Activated T-helper 1 cell treated with Interleukin-2 at 50 U/mL for 16 hours (primary cell): ENCODE data around the gene LZTR1.
"Not testable (repeated sequence)": the region's sequence is repeated elsewhere in the genome, so short reads cannot be mapped to it uniquely, and the experiment has no call there.

Source experiments
- DNase-seq: peaks from one replicate; pipeline ENCODE4 v3.0.0-alpha.2; 2020; ENCODE audit warnings: low read depth

Gene LZTR1

DNA sequence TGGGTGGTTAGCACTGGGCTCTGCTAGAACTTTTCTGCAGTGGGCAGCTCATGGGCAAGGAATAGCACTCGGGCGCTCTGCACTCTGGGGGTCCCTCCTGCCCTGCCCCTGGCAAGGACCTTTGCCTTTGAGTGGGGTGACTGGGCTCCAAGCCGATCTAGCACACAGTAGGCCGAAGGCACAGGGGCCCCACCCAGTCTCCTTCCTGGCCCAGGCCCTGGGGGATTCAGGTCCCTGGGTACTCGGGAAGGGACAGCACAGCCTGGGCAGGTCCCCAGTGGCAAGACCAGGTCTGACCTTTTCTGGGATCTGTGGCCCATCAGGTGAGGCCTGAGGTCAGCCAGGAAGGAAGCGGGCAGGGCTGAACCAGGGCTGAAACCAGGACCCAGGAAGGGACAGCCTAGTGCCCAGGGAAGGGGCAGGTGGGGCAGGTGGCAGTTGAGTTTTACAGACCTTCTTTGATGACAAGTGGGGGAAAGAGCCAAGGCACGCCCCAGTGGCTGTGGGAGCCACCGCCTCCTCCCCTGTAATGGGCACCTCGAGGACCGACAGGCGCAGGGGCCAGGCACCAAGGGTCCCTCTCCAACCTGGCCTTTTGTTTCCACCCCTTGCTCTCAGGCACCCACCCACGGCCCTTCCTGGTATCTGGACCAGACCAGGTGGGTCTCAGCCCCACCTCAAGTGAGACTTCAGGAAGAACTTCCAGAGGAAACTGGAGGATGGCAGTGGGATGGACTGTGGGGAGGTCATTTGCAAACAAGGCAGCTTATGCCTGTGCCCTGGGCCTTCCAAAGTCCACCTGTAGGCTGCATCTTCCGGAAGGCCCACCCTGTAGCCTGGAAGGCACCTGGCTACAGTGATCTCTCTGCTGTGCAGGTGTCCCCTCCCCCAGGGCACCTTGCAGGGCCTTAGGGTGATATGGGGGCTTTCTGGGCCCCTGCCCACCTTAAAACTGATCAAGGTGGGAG lies 15.9 kb upstream of the LZTR1 start:
- no peak for DNase-seq

DNA sequence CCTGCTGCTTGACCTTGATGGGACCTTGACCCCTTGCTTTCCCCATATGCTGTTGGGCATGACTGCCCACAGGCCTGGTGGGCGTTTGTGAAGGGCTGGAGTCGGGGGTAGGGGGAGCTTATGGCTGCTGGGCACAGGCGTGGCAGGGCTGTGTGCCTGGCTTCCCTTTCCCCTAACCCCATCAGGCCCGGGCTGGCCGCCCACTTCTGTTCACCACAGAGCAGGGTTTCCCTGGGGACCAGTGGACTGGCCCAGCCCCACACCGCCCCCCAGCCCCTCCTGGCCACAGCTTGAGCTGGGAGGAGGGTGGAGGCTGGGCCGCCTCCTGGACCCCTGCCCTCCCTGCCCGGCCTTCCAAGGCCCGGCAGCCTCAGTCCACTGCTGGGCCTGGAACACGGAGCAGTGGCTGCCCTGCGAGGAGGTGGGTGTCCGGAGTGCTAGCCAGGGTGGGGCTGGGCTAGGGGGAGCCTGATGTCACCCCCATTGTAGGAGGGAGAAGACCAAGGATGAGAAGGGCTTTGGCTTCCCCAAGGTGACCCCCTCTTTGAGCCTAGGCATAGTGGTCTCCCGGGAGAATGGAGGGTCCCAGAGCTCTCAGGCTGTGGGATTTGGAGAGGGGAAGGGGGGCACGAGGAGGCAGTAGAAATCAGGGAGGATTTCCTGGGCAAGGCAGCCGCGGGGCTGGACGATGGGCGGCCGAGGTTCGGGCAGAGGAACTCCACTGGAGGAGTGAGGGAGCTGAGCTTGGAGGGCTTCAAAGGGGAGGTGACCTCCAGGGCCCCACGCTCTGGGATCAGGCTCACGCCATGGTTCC lies 15.0 kb upstream of the LZTR1 start, which contains the start of gene AIFM3:
Gene AIFM3, plus strand, starts transcription at position 373 of the 814 bp plus-strand sequence. CDS start 690 bp downstream, outside the sequence.
- no peak for DNase-seq

DNA sequence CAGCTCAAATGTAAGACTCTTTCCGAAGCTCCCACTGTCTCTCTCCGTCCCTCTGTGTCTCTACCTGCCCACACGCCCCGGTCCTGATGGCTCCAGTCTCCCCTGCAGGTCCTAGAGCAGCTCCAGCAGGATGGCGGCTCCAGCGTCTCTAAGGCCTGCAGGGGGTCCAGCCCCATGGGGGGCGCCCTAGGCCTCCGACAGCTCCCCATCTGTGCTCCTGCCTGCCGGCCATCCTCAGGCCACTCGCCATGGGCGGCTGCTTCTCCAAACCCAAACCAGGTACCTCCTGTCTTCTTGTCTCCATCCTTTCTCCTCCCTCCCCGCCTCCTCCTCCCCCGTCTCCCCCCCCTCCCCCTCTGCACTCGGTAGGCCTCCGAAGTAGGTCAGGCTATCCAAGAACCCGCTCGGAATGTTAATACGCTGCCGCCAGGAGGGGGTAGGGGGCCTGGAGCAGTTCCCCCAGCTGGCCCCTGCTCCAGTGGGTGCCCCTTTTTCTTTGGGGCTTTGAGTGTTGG lies 14.3 kb upstream of the LZTR1 start:
- DNase-seq: no peak

DNA sequence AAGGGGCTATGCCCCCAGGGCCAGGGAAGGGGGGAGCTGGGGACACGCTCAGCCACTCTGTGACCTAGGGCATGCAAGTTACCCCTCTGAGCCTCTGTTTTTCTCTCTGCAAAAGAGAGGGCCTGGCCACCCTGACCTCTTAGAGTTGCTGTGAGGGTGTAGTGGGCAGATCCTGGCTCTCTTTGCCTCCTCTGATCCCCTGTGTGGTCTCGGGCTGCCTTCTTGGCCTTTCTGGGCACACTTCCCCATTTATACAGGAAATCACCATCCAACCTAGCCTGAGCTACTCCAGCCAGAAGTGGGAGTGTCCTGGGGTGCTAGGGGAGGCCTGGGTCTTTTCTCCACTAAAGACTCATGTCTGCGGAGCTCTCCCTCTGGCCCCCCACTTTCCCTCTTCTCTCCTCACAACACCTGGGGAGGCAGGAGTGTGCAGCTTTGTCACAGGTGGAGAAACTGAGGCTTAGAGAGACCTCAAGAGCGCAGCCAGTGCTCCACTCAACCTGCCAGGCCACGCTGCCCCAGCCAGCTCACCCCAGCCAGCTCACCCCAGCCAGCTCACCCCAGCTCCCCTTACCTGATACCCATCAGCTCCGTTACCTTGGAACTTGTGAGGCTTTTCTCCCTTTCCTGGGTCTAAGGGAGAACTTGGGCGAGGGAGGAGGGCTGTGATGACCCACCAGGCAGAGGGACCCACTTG lies 13.7 kb upstream of the LZTR1 start:
- no peak for DNase-seq

DNA sequence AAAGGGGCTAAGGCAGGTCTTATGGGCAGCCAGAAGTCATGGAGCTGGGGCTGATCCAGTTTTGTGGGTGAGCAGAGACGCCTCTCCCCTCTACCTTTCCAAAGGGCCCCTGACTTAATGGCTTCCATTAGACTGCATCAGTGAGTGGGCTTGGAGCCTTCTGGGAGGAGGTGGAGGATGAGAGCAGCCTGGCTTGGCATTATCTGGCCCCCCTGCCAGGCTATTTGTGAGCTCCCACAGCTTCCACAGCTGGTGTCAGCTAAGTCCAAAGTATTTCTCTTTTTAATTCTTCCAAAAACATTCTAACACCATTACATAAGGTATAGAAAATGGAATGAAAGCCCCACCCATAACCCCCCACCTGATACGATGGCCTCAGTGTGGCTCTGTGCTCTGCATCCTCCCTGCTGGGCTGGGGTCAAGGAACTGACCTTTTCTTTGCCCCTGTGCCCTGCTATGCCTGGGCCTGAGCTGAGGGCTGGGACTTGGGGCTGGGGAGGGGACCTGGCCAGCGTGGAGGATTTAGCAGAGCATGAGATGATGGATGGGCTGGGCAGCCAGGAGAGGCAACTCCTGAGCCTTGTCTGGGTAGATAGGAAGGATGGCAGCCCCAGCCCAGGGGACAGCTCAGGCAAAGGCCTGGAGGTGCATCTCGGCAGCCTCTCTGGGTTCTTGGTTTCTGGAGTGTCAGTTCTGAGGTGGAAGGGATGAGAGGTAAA lies 11.0 kb upstream of the LZTR1 start:
- DNase-seq: no peak

DNA sequence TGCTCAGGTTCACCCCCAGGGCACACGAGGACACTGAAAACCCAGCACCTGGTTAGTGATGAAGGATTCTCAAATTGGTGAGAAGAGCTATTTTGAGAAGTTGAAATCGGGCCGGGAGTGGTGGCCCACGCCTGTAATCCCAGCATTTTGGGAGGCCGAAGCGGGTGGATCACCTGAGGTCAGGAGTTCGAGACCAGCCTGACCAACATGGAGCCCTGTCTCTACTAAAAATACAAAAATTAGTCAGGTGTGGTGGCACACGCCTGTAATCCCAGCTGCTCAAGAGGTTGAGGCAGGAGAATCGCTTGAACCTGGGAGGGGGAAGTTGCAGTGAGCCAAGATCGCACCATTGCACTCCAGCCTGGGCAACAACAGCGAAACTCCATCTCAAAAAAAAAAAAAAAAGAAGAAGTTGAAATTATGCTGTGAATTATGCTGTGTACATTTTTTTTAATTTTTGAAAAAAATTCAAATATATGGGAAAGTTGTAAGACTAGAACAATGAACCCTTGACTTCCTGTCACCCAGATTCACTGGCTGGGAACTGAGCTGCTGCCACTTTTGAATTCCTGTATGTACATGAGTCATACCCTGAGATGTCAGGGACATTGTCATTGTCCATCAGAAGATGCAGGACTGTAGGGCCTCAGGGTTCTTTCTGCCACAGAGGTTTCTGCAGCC lies 9.9 kb upstream of the LZTR1 start:
- not testable (repeated sequence) for DNase-seq

DNA sequence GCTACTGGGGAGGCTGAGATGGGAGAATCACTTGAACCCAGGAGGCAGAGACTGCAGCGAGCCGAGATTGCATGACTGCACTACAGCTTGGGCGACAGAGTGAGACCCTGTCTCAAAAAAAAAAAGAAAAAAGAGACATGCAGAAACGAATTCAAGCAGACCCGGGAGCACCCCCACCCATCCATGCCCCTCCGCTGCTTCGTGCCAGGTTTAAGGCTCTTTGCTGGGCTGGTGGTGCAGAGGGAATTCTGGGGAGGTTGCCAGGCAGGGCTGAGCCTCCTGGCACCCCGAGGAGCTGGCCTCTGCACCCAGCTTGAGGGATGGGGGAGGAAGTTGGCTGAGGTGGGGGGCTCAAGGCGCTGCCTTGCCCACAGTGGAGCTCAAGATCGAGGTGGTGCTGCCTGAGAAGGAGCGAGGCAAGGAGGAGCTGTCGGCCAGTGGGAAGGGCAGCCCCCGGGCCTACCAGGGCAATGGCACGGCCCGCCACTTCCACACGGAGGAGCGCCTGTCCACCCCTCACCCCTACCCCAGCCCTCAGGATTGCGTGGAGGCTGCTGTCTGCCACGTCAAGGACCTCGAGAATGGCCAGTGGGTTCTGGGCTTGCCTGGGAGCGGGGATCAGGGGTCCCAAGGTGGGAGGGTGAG lies 9.0 kb upstream of the LZTR1 start:
- DNase-seq: no peak

DNA sequence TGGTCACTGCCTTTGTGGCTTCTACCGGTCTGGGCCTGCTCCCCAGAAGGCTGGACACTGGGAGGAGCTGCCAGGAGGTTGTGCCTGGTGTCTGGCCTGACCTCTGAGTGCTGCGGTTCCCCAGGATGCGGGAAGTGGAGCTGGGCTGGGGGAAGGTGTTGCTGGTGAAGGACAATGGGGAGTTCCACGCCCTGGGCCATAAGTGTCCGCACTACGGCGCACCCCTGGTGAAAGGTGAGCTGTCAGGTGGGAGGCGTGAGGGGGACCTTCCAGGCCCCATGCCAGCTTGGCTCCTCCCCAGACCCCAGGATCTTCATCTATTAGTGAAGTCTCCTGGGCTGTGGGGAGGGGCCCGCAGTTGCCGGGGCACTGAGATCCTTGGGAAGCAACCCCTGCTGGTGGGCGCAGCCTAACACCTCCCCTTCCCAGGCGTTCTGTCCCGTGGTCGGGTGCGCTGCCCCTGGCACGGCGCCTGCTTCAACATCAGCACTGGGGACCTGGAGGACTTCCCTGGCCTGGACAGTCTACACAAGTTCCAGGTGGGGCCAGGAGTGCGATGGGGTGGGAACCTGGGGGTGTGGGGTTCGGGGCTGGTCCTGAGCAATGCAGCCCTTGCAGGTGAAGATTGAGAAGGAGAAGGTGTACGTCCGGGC lies 8.3 kb upstream of the LZTR1 start:
- no peak for DNase-seq

DNA sequence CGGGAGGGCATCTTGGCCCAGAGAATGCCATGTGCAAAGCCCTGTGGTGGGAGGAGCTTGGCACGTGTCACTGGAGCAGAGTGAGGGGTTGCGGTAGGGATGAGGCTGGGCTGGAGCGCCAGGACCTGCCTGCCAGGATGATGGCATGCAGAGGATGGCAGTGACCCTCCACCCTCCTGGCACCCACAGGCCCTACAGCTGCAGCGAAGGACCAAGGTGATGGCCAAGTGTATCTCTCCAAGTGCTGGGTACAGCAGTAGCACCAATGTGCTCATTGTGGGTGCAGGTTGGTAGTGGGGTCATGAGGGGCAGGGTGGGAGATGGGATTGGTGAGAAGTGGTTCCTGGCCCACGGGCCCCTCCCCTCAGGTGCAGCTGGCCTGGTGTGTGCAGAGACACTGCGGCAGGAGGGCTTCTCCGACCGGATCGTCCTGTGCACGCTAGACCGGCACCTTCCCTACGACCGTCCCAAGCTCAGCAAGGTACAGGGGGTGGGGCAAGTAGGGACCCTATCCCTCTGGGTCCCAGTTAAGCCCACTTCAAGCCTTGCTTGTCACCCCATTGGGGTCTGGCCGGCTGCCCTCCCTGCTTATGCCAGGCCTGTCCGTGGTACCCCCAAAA lies 7.7 kb upstream of the LZTR1 start:
- no peak for DNase-seq

DNA sequence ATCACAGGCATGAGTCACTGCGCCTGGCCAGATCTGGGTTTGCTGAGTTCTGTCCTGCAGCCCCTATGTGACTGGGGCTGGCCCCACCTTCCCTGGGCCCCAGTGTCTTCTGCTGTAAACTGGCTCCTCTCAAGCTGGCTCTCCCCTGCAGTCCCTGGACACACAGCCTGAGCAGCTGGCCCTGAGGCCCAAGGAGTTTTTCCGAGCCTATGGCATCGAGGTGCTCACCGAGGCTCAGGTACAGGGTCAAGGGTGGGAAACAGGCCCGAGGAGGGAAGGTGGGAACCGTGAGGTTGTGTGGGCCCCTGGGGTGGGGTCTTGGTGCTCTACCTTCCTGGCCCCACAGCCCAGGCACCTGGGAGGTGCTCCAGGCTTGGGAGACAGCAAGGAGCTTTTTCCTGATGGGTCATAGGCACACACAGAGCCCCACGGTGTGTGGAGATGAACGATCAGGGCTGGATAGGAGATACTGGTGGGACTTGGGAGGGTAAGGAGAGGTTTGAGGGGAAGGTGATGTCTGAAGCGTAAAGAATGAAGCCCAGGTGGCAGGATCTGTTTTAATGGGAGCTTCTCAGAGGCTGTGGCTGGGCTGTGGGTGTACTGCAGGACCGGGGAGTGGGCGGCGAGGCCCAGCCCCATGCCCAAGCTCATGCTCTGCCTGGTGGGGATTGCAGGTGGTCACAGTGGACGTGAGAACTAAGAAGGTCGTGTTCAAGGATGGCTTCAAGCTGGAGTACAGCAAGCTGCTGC lies 6.4 kb upstream of the LZTR1 start:
- DNase-seq: no peak

DNA sequence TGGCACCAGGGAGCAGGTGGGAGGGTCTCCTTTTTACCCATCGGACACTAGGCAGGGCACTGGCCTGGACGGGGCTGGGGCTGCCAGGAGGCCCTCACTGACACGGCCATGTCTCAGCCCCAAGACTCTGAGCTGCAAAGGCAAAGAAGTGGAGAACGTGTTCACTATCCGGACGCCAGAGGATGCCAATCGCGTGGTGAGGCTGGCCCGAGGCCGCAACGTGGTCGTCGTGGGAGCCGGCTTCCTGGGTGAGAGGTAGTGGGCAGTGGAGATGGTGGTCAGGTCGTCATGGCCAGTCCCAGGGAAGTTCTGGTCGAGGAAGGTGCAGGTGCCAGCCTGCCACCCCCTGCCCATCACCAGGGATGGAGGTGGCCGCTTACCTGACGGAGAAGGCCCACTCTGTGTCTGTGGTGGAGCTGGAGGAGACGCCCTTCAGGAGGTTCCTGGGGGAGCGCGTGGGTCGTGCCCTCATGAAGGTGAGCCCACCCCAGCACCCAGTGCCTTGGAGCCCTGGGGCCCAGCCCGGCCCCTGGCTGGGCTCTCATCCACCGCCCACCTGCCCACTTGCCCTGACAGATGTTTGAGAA lies 5.7 kb upstream of the LZTR1 start:
- DNase-seq: no peak

DNA sequence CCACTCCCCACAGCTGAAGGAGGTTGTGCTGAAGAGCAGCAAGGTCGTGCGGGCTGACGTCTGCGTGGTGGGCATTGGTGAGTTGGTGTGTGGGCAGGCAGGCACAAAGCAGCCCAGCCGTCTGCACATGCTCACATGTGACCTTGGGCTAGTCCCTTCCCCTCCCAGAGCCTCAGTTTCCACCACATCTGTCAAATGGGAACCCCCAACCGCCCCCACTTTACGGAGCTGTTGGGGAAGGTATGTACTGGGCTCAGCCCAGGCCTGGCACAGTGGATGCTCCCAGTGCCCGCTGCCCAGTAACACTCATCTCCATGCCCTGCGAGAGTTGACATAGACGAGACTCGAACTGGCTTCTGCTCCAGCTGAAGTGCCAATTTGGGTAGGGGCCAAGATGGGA lies 5.1 kb upstream of the LZTR1 start:
- no peak for DNase-seq

DNA sequence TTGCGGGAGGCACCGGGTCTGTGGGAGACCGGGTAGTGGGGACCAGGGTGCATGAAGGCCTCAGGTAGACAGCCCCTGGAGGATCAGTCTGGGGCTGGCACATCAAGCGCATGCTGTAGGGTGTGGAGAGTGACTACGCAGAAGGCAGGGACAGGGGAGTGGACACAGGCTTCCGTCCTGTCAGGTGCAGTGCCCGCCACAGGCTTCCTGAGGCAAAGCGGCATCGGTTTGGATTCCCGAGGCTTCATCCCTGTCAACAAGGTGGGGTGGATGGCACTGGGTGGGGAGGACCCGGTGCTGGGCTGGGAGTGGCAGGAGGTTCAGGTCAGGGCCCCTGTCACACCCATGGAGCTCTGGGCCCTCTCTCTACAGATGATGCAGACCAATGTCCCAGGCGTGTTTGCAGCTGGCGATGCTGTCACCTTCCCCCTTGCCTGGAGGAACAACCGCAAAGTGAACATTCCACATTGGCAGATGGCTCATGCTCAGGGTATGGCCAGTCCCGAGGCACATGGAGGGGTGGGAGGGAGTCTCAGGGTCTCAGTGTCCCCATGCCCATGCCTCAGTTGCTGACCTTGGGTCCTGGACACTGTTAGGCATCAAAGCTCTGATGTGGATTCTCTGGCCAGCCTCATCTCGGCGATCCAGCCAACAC lies 4.5 kb upstream of the LZTR1 start:
- no peak for DNase-seq

DNA sequence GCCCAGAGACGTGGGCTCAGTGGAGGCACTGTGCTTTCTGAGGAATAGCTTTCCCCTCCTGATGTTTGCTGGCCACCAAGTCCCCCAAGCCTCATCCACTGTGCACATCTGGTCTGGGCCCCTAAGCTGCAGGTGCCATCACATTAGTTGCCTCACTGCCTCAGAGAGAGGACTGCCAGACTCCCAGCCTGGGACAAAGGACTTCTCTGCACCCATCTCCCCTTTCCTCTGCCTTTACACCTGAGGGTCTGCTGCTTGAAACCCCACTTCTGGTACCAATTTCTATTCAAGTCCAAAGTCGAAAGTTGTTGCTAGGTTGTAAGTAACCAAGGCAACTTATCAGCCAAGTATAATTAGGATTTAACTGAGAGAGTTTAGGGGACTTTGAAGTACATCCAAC lies 3.7 kb upstream of the LZTR1 start:
- DNase-seq: no peak

DNA sequence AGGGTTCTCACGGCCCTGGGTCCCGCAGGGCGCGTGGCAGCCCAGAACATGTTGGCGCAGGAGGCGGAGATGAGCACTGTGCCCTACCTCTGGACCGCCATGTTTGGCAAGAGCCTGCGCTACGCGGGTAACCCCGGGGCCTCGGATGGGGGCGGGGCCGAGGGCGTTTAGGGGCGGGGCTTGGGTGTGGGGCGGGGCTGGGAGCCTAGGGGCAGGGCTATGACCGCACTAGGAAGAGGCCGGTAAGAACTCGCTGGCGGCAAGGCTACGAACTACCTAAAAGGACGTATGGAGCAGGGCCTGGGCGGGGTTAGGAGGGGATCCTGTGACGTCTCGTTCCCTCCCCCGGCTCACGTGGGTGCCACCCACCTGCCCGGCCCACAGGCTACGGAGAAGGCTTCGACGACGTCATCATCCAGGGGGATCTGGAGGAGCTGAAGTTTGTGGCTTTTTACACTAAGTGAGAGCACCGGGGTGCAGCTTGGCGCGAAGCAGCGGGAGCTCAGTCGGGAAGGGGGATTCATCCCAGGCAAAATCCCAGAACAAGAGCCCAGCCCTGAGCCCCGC lies 2.8 kb upstream of the LZTR1 start:
- peak; percentile 30 for DNase-seq

DNA sequence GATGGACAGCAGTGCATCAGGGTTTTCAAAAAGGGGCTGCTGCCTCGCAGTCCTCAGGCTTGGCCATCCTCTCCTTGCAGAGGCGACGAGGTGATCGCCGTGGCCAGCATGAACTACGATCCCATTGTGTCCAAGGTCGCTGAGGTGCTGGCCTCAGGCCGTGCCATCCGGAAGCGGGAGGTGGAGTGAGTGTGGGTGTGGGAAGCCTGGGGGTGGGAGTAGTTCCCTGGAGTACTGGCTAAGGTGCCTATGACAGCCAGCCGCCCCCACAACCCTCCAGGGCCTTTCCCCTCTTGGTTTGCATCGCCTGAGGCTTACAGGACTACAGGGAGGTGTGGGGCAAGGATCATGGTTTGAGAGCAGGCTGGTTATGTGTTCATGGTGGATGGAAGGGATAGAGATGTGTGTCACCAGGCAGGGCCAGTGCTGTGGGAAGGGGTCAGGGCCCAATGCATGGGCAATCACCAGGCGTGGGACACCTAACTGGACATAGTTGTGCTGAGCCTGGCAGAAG lies 2.1 kb upstream of the LZTR1 start:
- DNase-seq: no peak

DNA sequence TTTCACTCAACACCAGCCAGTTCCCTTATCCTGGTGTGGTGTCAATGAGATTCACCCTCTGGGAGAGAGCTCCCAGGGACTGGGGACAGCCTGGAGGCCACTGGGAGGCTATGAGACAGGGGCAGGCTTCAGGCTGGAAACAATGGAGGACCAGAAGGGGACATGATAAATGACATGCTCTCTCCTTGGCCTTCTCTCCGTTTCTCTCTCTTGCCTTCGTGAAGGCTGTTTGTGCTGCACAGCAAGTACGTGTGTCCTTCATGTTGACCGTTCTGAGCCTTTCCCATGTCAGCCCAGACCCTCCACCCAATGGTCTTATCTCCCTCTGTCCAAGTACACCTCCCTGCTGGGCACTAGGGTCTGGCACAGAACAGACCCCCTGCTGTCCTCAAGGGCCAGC lies 1.6 kb upstream of the LZTR1 start:
- DNase-seq: no peak
